RWPE1 (cell line): ENCODE results near the gene BSND.

Experiments used
- CTCF ChIA-PET: fragments of 350-600 bp; sonication (Branson Sonifier 250); formaldehyde crosslinking; extraction: SDS; loops from one replicate; lab custom pipeline; 2021; lab: Yijun Ruan, JAX
- POLR2A ChIA-PET: fragments of 400-600 bp; formaldehyde crosslinking; extraction: SDS; loops from one replicate; lab custom pipeline; 2020; ENCODE audit warnings: antibody characterized with exemption; ENCODE audit not compliant: low non-redundant PET; lab: Yijun Ruan, JAX
- DNase-seq: peaks from one replicate; pipeline ENCODE4 v3.0.0; 2012; ENCODE audit warnings: low spot score
- H3K27ac ChIP-seq: fragments of 450-650 bp; 2 replicates; pipeline ENCODE4 v1.5.1; 2017
- TF ChIP-seq, protein P1 (sequence below): fragments of 450-650 bp; conservative IDR thresholded peaks from 2 replicates; pipeline ENCODE4 v1.5.1; 2017; ENCODE audit warnings: low read depth, mild to moderate bottlenecking

Gene BSND

DNA sequence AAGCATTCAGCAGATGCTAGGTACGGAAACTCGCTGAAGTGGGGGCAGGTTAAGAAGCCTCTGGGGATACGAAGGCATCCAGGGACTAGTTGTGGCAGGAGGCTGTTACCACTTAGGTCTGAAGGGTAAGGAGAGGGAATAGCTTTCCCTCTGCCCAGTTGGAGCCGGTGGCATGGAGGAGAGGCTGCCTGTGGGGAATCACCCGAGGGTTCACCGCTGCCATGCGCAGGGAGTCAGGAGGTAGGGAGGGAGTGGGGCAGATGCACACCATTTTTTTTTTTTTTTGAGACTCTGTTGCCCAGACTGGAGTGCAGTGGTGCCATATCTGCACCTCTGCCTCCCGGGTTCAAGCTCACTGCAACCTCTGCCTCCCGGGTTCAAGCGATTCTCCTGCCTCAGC is 46.7 kb downstream of the BSND start:
- peak overlapping the region; percentile 47 for H3K27ac ChIP-seq
- TF ChIP-seq, protein P1, sequence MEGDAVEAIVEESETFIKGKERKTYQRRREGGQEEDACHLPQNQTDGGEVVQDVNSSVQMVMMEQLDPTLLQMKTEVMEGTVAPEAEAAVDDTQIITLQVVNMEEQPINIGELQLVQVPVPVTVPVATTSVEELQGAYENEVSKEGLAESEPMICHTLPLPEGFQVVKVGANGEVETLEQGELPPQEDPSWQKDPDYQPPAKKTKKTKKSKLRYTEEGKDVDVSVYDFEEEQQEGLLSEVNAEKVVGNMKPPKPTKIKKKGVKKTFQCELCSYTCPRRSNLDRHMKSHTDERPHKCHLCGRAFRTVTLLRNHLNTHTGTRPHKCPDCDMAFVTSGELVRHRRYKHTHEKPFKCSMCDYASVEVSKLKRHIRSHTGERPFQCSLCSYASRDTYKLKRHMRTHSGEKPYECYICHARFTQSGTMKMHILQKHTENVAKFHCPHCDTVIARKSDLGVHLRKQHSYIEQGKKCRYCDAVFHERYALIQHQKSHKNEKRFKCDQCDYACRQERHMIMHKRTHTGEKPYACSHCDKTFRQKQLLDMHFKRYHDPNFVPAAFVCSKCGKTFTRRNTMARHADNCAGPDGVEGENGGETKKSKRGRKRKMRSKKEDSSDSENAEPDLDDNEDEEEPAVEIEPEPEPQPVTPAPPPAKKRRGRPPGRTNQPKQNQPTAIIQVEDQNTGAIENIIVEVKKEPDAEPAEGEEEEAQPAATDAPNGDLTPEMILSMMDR: no peak
- CTCF ChIA-PET: interaction anchor here (1.3 kb wide), 1 partner anchor 23 kb away, joined by 7 read pairs; no protein-coding TSS in a partner anchor
- POLR2A ChIA-PET: no interaction called here
- DNase-seq: no peak

DNA sequence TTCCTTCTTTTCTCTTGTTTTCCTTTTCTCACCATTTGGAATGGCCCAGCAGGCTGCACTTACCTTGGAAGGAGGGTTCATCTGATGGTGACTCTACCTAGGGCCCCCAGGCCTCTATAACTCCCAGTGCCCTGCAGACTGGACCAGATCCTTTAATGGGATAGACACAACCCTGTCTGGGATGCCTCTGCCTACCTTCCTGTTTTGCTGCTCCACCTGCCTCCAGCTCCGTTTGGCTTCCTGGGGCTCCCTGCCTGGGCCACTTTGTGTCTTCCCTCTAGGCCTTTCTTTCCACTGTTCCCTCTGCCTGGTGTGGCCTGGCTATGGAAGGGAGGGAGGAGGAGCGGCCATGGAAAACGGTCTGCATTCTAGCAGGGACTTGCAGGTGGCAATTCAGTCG is 48.1 kb downstream of the BSND start:
- DNase-seq: no peak
- TF ChIP-seq, protein P1: no peak
- H3K27ac ChIP-seq: peak overlapping the region; percentile 47
- ChIA-PET CTCF (interaction anchor here (0.7 kb wide), 1 partner anchor 19 kb away, joined by 4 read pairs; no protein-coding TSS in a partner anchor), POLR2A (no interaction called here)

DNA sequence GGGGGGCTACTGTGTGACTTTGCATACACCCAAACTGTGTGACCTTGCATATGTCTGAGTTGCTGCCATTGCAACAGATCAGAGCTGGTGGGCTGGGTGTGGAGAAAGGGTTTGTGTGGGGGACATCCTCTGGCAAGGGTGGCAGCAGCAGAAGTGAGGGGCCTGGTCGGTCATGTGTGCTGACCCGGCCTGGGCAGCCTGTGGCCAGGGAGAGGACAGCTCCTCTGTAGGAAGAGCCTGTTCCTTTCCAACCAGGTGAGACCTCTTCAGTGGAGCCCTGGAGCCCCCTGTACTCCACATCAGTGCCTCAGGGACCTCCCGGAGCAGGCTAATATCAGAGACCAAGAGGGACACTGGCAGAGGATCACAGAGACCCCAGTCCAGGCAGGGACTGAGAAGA is 48.9 kb downstream of the BSND start:
- ChIA-PET POLR2A (no interaction called here), CTCF (no interaction called here)
- DNase-seq: no peak
- TF ChIP-seq, protein P1: no peak
- H3K27ac ChIP-seq: peak overlapping the region; percentile 47

DNA sequence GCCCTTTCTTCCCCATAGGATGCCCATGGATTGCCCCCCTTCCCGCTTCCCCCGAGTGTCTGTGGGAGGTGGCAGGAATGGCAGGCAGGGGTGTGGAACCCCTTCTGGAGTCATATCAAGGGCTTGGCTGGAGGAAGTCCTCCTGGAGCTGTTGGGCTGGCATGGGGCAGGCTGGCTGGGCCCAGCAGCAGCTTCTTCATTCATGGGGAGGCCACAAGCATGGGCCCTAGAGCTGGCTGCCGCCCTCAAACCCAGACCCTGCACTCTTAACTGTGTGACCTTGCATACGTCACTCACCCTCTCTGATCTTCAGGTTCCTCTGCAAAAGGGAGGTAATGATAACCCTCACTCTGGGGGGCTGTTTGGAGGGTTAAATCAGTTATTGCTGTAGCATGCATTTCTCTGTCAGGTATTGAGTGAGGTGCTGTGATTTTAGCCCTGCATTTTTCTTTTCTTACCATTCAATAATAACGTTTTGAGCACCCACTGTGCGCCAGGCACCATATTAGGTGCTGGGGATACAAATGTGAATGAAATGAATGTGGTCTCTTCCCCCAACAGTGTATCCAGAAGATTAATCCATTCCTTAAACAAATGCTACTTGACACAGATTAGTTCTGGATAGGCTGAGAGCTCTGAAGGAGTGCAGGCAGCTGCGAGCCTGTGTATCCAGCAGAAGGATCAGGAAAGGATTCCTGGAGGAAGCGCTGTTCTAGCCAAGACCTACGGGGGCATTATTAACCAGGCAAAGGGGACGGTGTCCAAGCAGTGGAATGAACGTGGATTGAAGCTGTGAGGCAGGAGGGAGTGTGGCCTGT is 49.9 kb downstream of the BSND start:
- POLR2A ChIA-PET: no interaction called here

DNA sequence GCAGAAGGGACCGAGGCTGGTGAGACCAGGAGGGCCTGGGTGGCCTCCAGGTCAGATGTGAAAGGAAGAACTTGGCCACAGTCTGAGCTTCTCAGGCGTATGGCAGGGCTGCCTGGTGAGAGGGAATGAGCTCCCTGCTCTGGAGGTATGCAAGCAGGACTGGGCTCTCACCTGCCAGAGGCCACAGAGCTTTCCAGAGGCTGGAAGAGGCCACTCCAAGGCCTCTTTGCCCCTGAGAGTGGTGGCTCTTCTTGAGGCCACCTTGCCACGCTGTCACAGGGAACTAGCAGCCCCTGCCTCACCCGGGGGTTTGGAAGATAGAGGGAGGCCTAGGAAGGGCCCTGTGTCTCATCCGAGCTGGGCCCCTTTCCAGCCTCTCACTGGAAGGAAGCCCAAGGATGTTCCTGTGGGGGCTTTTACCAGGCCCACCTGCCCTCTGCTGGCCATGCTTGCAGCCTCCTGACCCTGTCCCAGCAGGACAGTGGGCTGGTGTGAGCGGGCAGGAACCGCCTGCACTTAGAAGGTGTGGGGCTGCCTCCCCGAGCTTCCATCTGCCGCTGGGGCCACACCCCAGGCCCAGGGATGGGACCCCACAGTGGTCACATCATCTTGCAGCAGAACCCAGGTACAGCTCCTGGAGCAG is 50.7 kb downstream of the BSND start:
- ChIA-PET CTCF (interaction anchor here (0.9 kb wide), 1 partner anchor 15 kb away, joined by 3 read pairs; no protein-coding TSS in a partner anchor), POLR2A (no interaction called here)
- DNase-seq: no peak
- TF ChIP-seq, protein P1: no peak
- peak overlapping the region; percentile 43 for H3K27ac ChIP-seq

More for the DNA sequence above, 49.9 kb downstream of the BSND start:
- peak overlapping the region; percentile 47 for H3K27ac ChIP-seq
- TF ChIP-seq, protein P1: no peak
- DNase-seq: no peak
- CTCF ChIA-PET: interaction anchor here (0.9 kb wide), 1 partner anchor 16 kb away, joined by 3 read pairs; no protein-coding TSS in a partner anchor

DNA sequence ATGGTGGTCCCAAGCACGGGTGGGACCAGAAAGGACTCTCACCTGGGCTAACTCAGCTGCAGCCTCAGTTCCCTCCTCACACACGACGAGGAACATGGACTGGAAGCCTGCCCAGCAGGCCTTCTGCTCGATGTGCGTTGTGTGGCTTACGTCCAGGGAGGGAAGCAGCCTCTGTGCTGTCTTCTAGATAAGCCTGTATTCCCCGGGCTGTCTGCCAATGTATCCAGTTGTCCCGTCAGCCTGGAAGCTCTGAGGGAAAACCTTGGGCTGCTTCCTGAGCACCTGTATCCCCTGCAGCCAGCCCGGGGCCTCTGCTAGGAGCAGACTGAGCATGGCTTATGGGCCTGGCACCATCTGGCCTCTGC is 51.2 kb downstream of the BSND start:
- H3K27ac ChIP-seq: peak overlapping the region; percentile 43
- TF ChIP-seq, protein P1: no peak
- ChIA-PET POLR2A (no interaction called here), CTCF (interaction anchor here (0.9 kb wide), 1 partner anchor 15 kb away, joined by 3 read pairs; no protein-coding TSS in a partner anchor)
- DNase-seq: no peak
